Loucy (cell line): ENCODE measurements around the gene RAB27A.
"Not testable (repeated sequence)": the region's sequence is repeated elsewhere in the genome, so short reads cannot be mapped to it uniquely, and the experiment has no call there.

ENCODE experiments used
- H2AFZ ChIP-seq: fragments of 200-600 bp; sonication (generic); 2 replicates; pipeline ENCODE4 v1.6.0; 2016; ENCODE audit warnings: antibody characterized with exemption, mild to moderate bottlenecking, low read length, moderate library complexity
- H3F3A ChIP-seq: fragments of 200-600 bp; 2 replicates; pipeline ENCODE4 v1.6.0; 2016; ENCODE audit warnings: antibody characterized with exemption, low read depth, mild to moderate bottlenecking
- H3K27me3 ChIP-seq: fragments of 200-600 bp; sonication (generic); 2 replicates; pipeline ENCODE4 v1.6.1; 2014; ENCODE audit warnings: low read length, mild to moderate bottlenecking; ENCODE audit not compliant: insufficient read depth, poor library complexity, severe bottlenecking
- H3K36me3 ChIP-seq: fragments of 200-600 bp; sonication (generic); 2 replicates; pipeline ENCODE4 v1.6.1; 2016; ENCODE audit warnings: low read length; ENCODE audit not compliant: insufficient read depth
- H3K4me1 ChIP-seq: fragments of 200-600 bp; sonication (generic); 2 replicates; pipeline ENCODE4 v1.5.1; 2014; ENCODE audit warnings: low read length, mild to moderate bottlenecking; ENCODE audit not compliant: insufficient read depth, poor library complexity, severe bottlenecking
- H3K4me2 ChIP-seq: fragments of 200-600 bp; sonication (generic); 2 replicates; pipeline ENCODE4 v1.6.0; 2014; ENCODE audit warnings: antibody characterized with exemption, low read length, low read depth, mild to moderate bottlenecking; ENCODE audit not compliant: poor library complexity, severe bottlenecking
- H3K4me3 ChIP-seq: fragments of 200-600 bp; sonication (generic); 2 replicates; pipeline ENCODE4 v1.5.1; 2014; ENCODE audit warnings: low read length, mild to moderate bottlenecking, mixed read lengths; ENCODE audit not compliant: poor library complexity, severe bottlenecking
- H3K79me2 ChIP-seq: fragments of 200-600 bp; sonication (generic); 2 replicates; pipeline ENCODE4 v1.6.1; 2014; ENCODE audit warnings: low read length; ENCODE audit not compliant: insufficient read depth
- H3K9ac ChIP-seq: fragments of 200-600 bp; sonication (generic); 2 replicates; pipeline ENCODE4 v1.6.0; 2014; ENCODE audit warnings: mild to moderate bottlenecking, low read depth, low read length, moderate library complexity; ENCODE audit not compliant: poor library complexity, severe bottlenecking
- H3K9me2 ChIP-seq: fragments of 200-600 bp; sonication (generic); replicated peaks from 2 replicates; pipeline ENCODE4 v1.6.1; 2016; ENCODE audit warnings: low read depth, low read length, mixed read lengths
- H3K9me3 ChIP-seq: fragments of 200-600 bp; sonication (generic); 2 replicates; pipeline ENCODE4 v1.6.1; 2014; ENCODE audit warnings: mild to moderate bottlenecking, antibody characterized with exemption, low read length, low read depth; ENCODE audit not compliant: insufficient read depth
- H4K20me1 ChIP-seq: fragments of 200-600 bp; sonication (generic); 2 replicates; pipeline ENCODE4 v1.6.0; 2014; ENCODE audit warnings: antibody characterized with exemption, low read length, mild to moderate bottlenecking; ENCODE audit not compliant: insufficient read depth, poor library complexity, severe bottlenecking
- EZH2phosphoT487 ChIP-seq: fragments of 200-600 bp; IDR thresholded peaks from 2 replicates; pipeline ENCODE4 v1.6.1; 2018; ENCODE audit warnings: antibody characterized with exemption, mild to moderate bottlenecking, moderate library complexity, borderline replicate concordance
- TF ChIP-seq, protein P1 (sequence below): fragments of 200-600 bp; sonication (generic); conservative IDR thresholded peaks from 2 replicates; pipeline ENCODE4 v1.5.1; 2014; ENCODE audit warnings: mild to moderate bottlenecking, antibody characterized with exemption, low read length

The RAB27A gene

GRCh38 chr15:55318588-55319494, 29.2 kb upstream of the RAB27A start, which contains the start of the genes PIGB and PIGBOS1:
Gene PIGB, plus strand, starts transcription at chr15:55319222. Its CDS starts 29 bp downstream, at chr15:55319251.
Gene PIGBOS1, minus strand, starts transcription at chr15:55319123. Its CDS starts 1,331 bp downstream, at chr15:55317792.
- peak within 1 kb of the TSS; percentile 95 for H3K4me2 ChIP-seq
- H3K36me3 ChIP-seq, result no peaks in the 10 kb centered on the region
- H3K4me3 ChIP-seq, result peak within 1 kb of the TSS; percentile 93
- H3K9ac ChIP-seq, result peak within 1 kb of the TSS; percentile 97
- no peaks in the 10 kb centered on the region for H3K9me2 ChIP-seq
- no peaks in the 10 kb centered on the region for H3K27me3 ChIP-seq
- no peaks in the 10 kb centered on the region for H3F3A ChIP-seq
- H3K9me3 ChIP-seq, result no peaks in the 10 kb centered on the region
- H2AFZ ChIP-seq, result peak within 1 kb of the TSS; percentile 92
- TF ChIP-seq, protein P1, sequence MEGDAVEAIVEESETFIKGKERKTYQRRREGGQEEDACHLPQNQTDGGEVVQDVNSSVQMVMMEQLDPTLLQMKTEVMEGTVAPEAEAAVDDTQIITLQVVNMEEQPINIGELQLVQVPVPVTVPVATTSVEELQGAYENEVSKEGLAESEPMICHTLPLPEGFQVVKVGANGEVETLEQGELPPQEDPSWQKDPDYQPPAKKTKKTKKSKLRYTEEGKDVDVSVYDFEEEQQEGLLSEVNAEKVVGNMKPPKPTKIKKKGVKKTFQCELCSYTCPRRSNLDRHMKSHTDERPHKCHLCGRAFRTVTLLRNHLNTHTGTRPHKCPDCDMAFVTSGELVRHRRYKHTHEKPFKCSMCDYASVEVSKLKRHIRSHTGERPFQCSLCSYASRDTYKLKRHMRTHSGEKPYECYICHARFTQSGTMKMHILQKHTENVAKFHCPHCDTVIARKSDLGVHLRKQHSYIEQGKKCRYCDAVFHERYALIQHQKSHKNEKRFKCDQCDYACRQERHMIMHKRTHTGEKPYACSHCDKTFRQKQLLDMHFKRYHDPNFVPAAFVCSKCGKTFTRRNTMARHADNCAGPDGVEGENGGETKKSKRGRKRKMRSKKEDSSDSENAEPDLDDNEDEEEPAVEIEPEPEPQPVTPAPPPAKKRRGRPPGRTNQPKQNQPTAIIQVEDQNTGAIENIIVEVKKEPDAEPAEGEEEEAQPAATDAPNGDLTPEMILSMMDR, result no peak
- TF ChIP-seq EZH2phosphoT487, result no peak
- H4K20me1 ChIP-seq, result no peaks in the 10 kb centered on the region
- peaks cover 81% of the 10 kb centered on the region for H3K79me2 ChIP-seq
- peaks cover 59% of the 10 kb centered on the region for H3K4me1 ChIP-seq

- H3K36me3 ChIP-seq, H3K79me2 ChIP-seq, H3K9me2 ChIP-seq, H3K4me1 ChIP-seq, H3K4me3 ChIP-seq, H3K4me2 ChIP-seq, H3K9me3 ChIP-seq, H2AFZ ChIP-seq, H3F3A ChIP-seq, H4K20me1 ChIP-seq, H3K9ac ChIP-seq, H3K27me3 ChIP-seq: not testable (repeated sequence)
These were observed 13.2 kb upstream of the RAB27A start for GRCh38 chr15:55302801-55303200.

DNA sequence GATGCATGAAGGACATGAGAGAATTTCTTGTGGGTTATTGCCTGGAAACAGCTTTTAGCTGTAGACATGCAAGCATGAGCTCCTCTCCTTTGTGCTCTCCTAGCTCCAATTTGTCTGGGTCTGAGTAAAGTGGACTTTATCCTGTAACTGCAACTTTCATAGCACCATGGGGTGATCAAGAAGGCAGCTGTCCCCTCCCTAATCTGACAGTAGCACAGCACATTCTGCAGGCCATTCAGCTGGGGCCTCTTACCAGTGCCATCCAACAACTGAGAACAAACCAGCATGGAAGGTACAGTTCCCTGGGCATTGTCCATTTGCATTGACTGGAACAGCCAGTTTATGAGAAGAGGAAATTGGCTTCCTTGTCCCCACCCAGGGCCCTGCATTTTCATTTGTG, 7.7 kb upstream of the RAB27A start:
- Histone ChIP-seq H3F3A (no peaks in the 10 kb centered on the region), H3K79me2 (no peaks in the 10 kb centered on the region), H3K27me3 (no peaks in the 10 kb centered on the region), H3K9me2 (no peaks in the 10 kb centered on the region), H3K4me1 (no peaks in the 10 kb centered on the region), H3K9ac (no peak overlapping the region), H4K20me1 (no peaks in the 10 kb centered on the region), H3K4me3 (no peak overlapping the region), H3K36me3 (no peaks in the 10 kb centered on the region), H3K4me2 (no peak overlapping the region), H2AFZ (no peak overlapping the region), H3K9me3 (no peaks in the 10 kb centered on the region)
- no peak for TF ChIP-seq EZH2phosphoT487

GRCh38 chr15:55290528-55291057, 980 bp upstream of the RAB27A start:
- Histone ChIP-seq H3K27me3 (no peaks in the 10 kb centered on the region), H4K20me1 (peaks cover 21% of the 10 kb centered on the region), H3K4me2 (peak overlapping the region; percentile 85), H3K4me3 (peak overlapping the region; percentile 93), H3K9ac (peak overlapping the region; percentile 89), H2AFZ (peak overlapping the region; percentile 98), H3K9me2 (no peaks in the 10 kb centered on the region), H3K4me1 (peaks cover 17% of the 10 kb centered on the region), H3K79me2 (peaks cover 47% of the 10 kb centered on the region), H3K9me3 (no peaks in the 10 kb centered on the region), H3F3A (no peaks in the 10 kb centered on the region), H3K36me3 (no peaks in the 10 kb centered on the region)
- no peak for TF ChIP-seq EZH2phosphoT487
- TF ChIP-seq, protein P1, result peak; percentile 88
